Loucy (cell line): ENCODE results near the gene UBL5.
A peak's percentile ranks its signal among the peaks of the same experiment; 100 is the strongest.

Experiments
- H2AFZ ChIP-seq: fragments of 200-600 bp; sonication (generic); 2 replicates; pipeline ENCODE4 v1.6.0; 2016; ENCODE audit warnings: antibody characterized with exemption, mild to moderate bottlenecking, low read length, moderate library complexity
- H3F3A ChIP-seq: fragments of 200-600 bp; 2 replicates; pipeline ENCODE4 v1.6.0; 2016; ENCODE audit warnings: antibody characterized with exemption, low read depth, mild to moderate bottlenecking
- H3K27me3 ChIP-seq: fragments of 200-600 bp; sonication (generic); 2 replicates; pipeline ENCODE4 v1.6.1; 2014; ENCODE audit warnings: low read length, mild to moderate bottlenecking; ENCODE audit not compliant: insufficient read depth, poor library complexity, severe bottlenecking
- H3K36me3 ChIP-seq: fragments of 200-600 bp; sonication (generic); 2 replicates; pipeline ENCODE4 v1.6.1; 2016; ENCODE audit warnings: low read length; ENCODE audit not compliant: insufficient read depth
- H3K4me1 ChIP-seq: fragments of 200-600 bp; sonication (generic); 2 replicates; pipeline ENCODE4 v1.5.1; 2014; ENCODE audit warnings: low read length, mild to moderate bottlenecking; ENCODE audit not compliant: insufficient read depth, poor library complexity, severe bottlenecking
- H3K4me2 ChIP-seq: fragments of 200-600 bp; sonication (generic); 2 replicates; pipeline ENCODE4 v1.6.0; 2014; ENCODE audit warnings: antibody characterized with exemption, low read length, low read depth, mild to moderate bottlenecking; ENCODE audit not compliant: poor library complexity, severe bottlenecking
- H3K4me3 ChIP-seq: fragments of 200-600 bp; sonication (generic); 2 replicates; pipeline ENCODE4 v1.5.1; 2014; ENCODE audit warnings: low read length, mild to moderate bottlenecking, mixed read lengths; ENCODE audit not compliant: poor library complexity, severe bottlenecking
- H3K79me2 ChIP-seq: fragments of 200-600 bp; sonication (generic); 2 replicates; pipeline ENCODE4 v1.6.1; 2014; ENCODE audit warnings: low read length; ENCODE audit not compliant: insufficient read depth
- H3K9ac ChIP-seq: fragments of 200-600 bp; sonication (generic); 2 replicates; pipeline ENCODE4 v1.6.0; 2014; ENCODE audit warnings: mild to moderate bottlenecking, low read depth, low read length, moderate library complexity; ENCODE audit not compliant: poor library complexity, severe bottlenecking
- H3K9me2 ChIP-seq: fragments of 200-600 bp; sonication (generic); replicated peaks from 2 replicates; pipeline ENCODE4 v1.6.1; 2016; ENCODE audit warnings: low read depth, low read length, mixed read lengths
- H3K9me3 ChIP-seq: fragments of 200-600 bp; sonication (generic); 2 replicates; pipeline ENCODE4 v1.6.1; 2014; ENCODE audit warnings: mild to moderate bottlenecking, antibody characterized with exemption, low read length, low read depth; ENCODE audit not compliant: insufficient read depth
- H4K20me1 ChIP-seq: fragments of 200-600 bp; sonication (generic); 2 replicates; pipeline ENCODE4 v1.6.0; 2014; ENCODE audit warnings: antibody characterized with exemption, low read length, mild to moderate bottlenecking; ENCODE audit not compliant: insufficient read depth, poor library complexity, severe bottlenecking
- EZH2phosphoT487 ChIP-seq: fragments of 200-600 bp; IDR thresholded peaks from 2 replicates; pipeline ENCODE4 v1.6.1; 2018; ENCODE audit warnings: antibody characterized with exemption, mild to moderate bottlenecking, moderate library complexity, borderline replicate concordance
- TF ChIP-seq, protein P1 (sequence below): fragments of 200-600 bp; sonication (generic); conservative IDR thresholded peaks from 2 replicates; pipeline ENCODE4 v1.5.1; 2014; ENCODE audit warnings: mild to moderate bottlenecking, antibody characterized with exemption, low read length

UBL5 gene

DNA sequence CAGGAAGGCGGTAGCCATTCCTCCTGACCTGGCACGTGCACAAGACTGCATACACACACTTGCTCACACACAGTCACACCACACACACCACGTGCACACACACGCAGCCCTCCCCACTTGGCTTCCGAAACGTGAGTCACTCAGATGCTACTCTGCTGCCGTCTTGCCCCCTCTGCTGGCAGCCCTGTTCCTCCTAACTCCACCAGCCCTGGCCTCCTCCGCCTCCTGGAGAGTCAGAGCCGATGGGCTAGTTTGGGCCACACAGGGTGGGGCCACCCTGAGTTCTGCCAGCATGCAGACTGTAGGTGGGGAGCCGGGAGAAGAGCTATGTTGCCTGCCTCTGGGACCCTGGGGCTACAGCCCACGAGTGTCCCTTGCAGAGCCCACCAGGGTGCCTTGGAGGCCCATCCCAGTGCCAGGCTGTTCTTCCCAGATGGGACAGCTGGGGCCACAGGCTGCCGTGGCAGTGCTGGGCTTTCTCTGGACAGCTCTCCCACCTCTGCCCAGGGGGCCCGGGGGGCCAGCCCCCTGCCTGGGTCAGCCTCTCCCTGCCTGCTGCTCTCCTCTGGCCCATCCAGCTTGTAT, 19.5 kb downstream of the UBL5 start:
- Histone ChIP-seq H3K27me3 (no peaks in the 10 kb centered on the region), H3K9ac (no peak overlapping the region), H3K9me2 (no peaks in the 10 kb centered on the region), H3K4me3 (no peak overlapping the region), H3K79me2 (peaks cover 4% of the 10 kb centered on the region; the same call in 1 of the 2 replicates), H3K9me3 (no peaks in the 10 kb centered on the region), H4K20me1 (no peaks in the 10 kb centered on the region), H3K4me1 (no peaks in the 10 kb centered on the region), H2AFZ (no peak overlapping the region), H3K4me2 (no peak overlapping the region), H3K36me3 (peaks cover 63% of the 10 kb centered on the region; the same call in 1 of the 2 replicates), H3F3A (no peaks in the 10 kb centered on the region)
- TF ChIP-seq EZH2phosphoT487 = no peak
- TF ChIP-seq, protein P1, sequence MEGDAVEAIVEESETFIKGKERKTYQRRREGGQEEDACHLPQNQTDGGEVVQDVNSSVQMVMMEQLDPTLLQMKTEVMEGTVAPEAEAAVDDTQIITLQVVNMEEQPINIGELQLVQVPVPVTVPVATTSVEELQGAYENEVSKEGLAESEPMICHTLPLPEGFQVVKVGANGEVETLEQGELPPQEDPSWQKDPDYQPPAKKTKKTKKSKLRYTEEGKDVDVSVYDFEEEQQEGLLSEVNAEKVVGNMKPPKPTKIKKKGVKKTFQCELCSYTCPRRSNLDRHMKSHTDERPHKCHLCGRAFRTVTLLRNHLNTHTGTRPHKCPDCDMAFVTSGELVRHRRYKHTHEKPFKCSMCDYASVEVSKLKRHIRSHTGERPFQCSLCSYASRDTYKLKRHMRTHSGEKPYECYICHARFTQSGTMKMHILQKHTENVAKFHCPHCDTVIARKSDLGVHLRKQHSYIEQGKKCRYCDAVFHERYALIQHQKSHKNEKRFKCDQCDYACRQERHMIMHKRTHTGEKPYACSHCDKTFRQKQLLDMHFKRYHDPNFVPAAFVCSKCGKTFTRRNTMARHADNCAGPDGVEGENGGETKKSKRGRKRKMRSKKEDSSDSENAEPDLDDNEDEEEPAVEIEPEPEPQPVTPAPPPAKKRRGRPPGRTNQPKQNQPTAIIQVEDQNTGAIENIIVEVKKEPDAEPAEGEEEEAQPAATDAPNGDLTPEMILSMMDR = peak; percentile 27; the same call in 1 of the 2 replicates

DNA sequence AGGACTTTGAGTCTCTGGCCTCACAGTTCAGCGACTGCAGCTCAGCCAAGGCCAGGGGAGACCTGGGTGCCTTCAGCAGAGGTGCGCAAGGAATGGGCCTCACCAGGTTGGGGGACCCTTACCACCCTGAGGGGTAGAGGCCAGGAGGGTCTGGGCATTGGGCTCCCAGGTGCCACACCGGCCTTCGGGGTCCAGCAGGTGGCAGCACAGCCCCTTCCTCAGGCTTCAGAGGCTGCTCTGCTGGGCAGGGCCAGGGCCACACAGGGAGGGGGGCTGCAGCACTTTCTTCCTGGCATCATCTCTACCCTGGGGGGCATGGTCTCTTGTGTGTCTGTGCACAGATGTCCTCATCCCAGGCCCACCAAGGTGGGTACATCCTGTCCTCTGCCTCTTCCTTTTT, 20.3 kb downstream of the UBL5 start:
- H3K27me3 ChIP-seq = no peaks in the 10 kb centered on the region
- H3K4me3 ChIP-seq = no peak overlapping the region
- H3K36me3 ChIP-seq = peaks cover 56% of the 10 kb centered on the region; the same call in 1 of the 2 replicates
- no peaks in the 10 kb centered on the region for H3K4me1 ChIP-seq
- no peak for TF ChIP-seq EZH2phosphoT487
- TF ChIP-seq, protein P1 = peak; percentile 68
- H3K4me2 ChIP-seq = no peak overlapping the region
- H3K9me3 ChIP-seq = no peaks in the 10 kb centered on the region
- H3K79me2 ChIP-seq = peaks cover 4% of the 10 kb centered on the region; the same call in 1 of the 2 replicates
- H3F3A ChIP-seq = no peaks in the 10 kb centered on the region
- no peak overlapping the region for H3K9ac ChIP-seq
- no peaks in the 10 kb centered on the region for H4K20me1 ChIP-seq
- H3K9me2 ChIP-seq = no peaks in the 10 kb centered on the region
- H2AFZ ChIP-seq = no peak overlapping the region

DNA sequence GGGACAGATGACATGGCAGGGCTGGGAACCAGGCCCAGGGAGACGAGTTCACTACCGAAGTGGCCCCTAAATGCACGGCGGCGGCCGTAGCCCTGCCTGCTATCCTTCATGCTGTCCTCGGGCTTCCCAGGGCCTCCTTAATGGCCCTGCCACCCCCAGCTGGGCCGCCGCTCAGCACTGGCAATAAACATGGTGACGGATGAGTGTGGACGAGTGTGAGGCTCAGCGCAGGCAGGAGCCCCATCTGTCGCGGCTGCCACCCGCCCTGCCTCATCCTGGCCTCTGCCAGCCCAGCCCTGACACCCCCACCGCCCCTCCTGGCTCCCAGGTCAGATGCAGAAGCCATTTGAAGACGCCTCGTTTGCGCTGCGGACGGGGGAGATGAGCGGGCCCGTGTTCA, 21.0 kb downstream of the UBL5 start:
- Histone ChIP-seq H3K79me2 (peaks cover 4% of the 10 kb centered on the region; the same call in 1 of the 2 replicates), H3K4me2 (no peak overlapping the region), H3K4me1 (no peaks in the 10 kb centered on the region), H4K20me1 (no peaks in the 10 kb centered on the region), H3F3A (no peaks in the 10 kb centered on the region), H3K4me3 (no peak overlapping the region), H3K9ac (no peak overlapping the region), H3K36me3 (peaks cover 50% of the 10 kb centered on the region; the same call in 1 of the 2 replicates), H3K9me3 (no peaks in the 10 kb centered on the region), H3K9me2 (no peaks in the 10 kb centered on the region), H3K27me3 (no peaks in the 10 kb centered on the region), H2AFZ (no peak overlapping the region)
- no peak for TF ChIP-seq EZH2phosphoT487
- TF ChIP-seq, protein P1 = no peak
